PFSK-1 (cell line): ENCODE measurements around the gene SLC8A1.

Experiments used
- POLR2AphosphoS5 ChIP-seq: IDR thresholded peaks from 2 replicates; pipeline ENCODE4 v1.6.1; 2012; ENCODE audit warnings: low read depth, mild to moderate bottlenecking, control low read depth, low read length, moderate library complexity
- TF ChIP-seq, protein P1 (sequence below), 2 experiments: IDR thresholded peaks; 2 replicates each; pipeline versions ENCODE4 v1.6.1 to v1.8.0; 2011 to 2012; ENCODE audit warnings: low read depth in 2 of 2, low read length in 2 of 2, control low read depth in 1 of 2, inconsistent platforms in 1 of 2, mild to moderate bottlenecking in 1 of 2, moderate library complexity in 1 of 2; ENCODE audit not compliant: insufficient read depth in 1 of 2

DNA sequence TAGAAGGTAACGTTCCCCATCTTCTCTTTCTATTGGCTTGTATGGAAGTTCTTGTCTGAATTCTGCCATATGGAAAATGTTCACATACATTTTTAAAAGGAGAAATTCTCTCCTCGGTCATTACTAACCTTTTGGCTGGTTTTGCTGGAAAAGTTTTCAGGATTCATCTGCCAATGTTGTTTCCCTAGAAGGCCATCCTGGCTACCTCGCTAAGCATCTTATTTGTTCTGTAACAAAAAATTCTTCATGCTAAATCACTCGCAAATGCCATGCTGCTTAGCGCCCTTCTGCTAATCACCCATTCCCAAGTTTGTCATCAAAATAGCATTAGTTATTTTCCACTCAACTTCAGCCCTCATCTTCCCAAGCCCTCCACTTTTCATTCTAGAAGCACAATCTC is 262.0 kb downstream of the SLC8A1 start:
- no peak for TF ChIP-seq POLR2AphosphoS5
- TF ChIP-seq, protein P1, sequence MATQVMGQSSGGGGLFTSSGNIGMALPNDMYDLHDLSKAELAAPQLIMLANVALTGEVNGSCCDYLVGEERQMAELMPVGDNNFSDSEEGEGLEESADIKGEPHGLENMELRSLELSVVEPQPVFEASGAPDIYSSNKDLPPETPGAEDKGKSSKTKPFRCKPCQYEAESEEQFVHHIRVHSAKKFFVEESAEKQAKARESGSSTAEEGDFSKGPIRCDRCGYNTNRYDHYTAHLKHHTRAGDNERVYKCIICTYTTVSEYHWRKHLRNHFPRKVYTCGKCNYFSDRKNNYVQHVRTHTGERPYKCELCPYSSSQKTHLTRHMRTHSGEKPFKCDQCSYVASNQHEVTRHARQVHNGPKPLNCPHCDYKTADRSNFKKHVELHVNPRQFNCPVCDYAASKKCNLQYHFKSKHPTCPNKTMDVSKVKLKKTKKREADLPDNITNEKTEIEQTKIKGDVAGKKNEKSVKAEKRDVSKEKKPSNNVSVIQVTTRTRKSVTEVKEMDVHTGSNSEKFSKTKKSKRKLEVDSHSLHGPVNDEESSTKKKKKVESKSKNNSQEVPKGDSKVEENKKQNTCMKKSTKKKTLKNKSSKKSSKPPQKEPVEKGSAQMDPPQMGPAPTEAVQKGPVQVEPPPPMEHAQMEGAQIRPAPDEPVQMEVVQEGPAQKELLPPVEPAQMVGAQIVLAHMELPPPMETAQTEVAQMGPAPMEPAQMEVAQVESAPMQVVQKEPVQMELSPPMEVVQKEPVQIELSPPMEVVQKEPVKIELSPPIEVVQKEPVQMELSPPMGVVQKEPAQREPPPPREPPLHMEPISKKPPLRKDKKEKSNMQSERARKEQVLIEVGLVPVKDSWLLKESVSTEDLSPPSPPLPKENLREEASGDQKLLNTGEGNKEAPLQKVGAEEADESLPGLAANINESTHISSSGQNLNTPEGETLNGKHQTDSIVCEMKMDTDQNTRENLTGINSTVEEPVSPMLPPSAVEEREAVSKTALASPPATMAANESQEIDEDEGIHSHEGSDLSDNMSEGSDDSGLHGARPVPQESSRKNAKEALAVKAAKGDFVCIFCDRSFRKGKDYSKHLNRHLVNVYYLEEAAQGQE (IDR thresholded peaks at IDR 0.05; ENCODE audit: insufficient read depth in 1 of 2, low read depth in 2 of 2, low read length in 2 of 2) = no peak
